Left cardiac atrium (tissue), 4 donors: Measurements from ENCODE around the gene PTH. TPM values are rescaled to one million over a fixed set of nuclear protein-coding genes. Genes with fewer than 3 reads are reported as not detected.

ENCODE experiments used
- ATAC-seq, 2 donors: fragments of 200-7000 bp; cut with Tn5 transposase; one replicate each; pipeline ENCODE4 v1.9.1; 2020; ENCODE audit warnings: mild to moderate bottlenecking in 2 of 2, moderate library complexity in 2 of 2
- DNase-seq: peaks from one replicate; pipeline ENCODE4 v3.0.0-alpha.2; 2020
- intact Hi-C, 2 donors: fragments of 100-400 bp; cut with DNase I; formaldehyde crosslinking; loops; one replicate each; pipeline versions ENCODE4 v1.14.1 to v1.15.1; 2022 to 2023
- total RNA-seq, 2 donors: library from RNA; stranded (reverse); fragmentation: NEBNext Ultra II Directional; extraction: Animal tissue kit (Norgen Biotek cat#: 25700); gene quantifications; one replicate each; pipeline ENCODE4 v1.2.1, GENCODE V29; 2021
- donor health status: DM: no; HTN: yes; CAD: no.
- donor health status: DM: no; HTN: yes; CAD: no; lungs with severe emphysema.
- donor health status: DM: yes; HTN: yes; CAD: no.
- donor health status: Dilated cardiomyopathy.

PTH gene
- total RNA-seq, 2 donors from 2014 or later: not detected

- intact Hi-C loops: no loop called here
- DNase-seq (no peak), ATAC-seq (no peak)
Observed at GRCh38 chr11:13461291-13461690, 34.5 kb downstream of the PTH start.

GRCh38 chr11:13450832-13451397, 44.9 kb downstream of the PTH start:
- DNase-seq: no peak
- ATAC-seq: no peak
- intact Hi-C loops: no loop called here

- ATAC-seq (no peak), DNase-seq (no peak)
- intact Hi-C loops: no loop called here
Observed at GRCh38 chr11:13449522-13449921, 46.3 kb downstream of the PTH start.

- DNase-seq (peak; percentile 28), ATAC-seq (peak; percentile 84 to 87)
- intact Hi-C loops: no loop called here
Observed at GRCh38 chr11:13448876-13449275, 46.9 kb downstream of the PTH start.

GRCh38 chr11:13446444-13446843, 49.4 kb downstream of the PTH start:
- DNase-seq: no peak

GRCh38 chr11:13445588-13445987, 50.2 kb downstream of the PTH start:
- DNase-seq: no peak
- no peak for ATAC-seq
- intact Hi-C loops: no loop called here

More at GRCh38 chr11:13446444-13446843, 49.4 kb downstream of the PTH start:
- ATAC-seq: no peak
- intact Hi-C loops: no loop called here

Other genes starting within 250 kb of the PTH start
- gene BMAL1, start 218.2 kb downstream of the PTH start, total RNA-seq: 10 to 100 TPM in 1 of 2 donors, 1 to 10 TPM in 1; 7.8 to 17.0 TPM
- 10 to 100 TPM; 19.5 to 23.5 TPM for gene BTBD10, start 32.8 kb downstream of the PTH start, total RNA-seq
- gene FAR1, start 172.7 kb upstream of the PTH start, total RNA-seq: 10 to 100 TPM; 38.9 to 39.5 TPM